ENCODE results near the gene BCL7B.
"Not testable (repeated sequence)": the region's sequence is repeated elsewhere in the genome, so short reads cannot be mapped to it uniquely, and the experiment has no call there.

The BCL7B gene

DNA sequence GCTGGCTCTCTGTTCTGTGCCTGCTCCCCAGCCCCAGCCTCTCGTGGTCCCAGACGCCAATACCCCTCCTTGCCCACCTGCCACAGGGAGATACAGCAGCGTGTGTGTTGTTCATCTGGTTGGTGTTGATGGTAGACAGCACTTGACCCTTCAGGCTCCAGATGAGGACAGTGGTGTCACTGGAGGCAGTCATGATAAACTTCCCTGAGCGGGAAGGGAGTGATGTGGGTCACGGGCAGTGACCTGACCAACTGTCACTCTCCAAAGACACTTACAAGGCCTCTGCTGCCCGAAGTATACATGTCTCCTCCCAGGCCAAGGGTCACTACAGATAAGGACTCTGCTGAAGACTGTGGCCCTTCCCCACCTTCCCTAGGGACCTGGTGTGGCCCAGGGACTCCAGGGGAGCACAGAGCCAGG, 15.3 kb upstream of the BCL7B start:
- DNase-seq (ENCODE audit: low read depth in 2 of 2), result no peak

DNA sequence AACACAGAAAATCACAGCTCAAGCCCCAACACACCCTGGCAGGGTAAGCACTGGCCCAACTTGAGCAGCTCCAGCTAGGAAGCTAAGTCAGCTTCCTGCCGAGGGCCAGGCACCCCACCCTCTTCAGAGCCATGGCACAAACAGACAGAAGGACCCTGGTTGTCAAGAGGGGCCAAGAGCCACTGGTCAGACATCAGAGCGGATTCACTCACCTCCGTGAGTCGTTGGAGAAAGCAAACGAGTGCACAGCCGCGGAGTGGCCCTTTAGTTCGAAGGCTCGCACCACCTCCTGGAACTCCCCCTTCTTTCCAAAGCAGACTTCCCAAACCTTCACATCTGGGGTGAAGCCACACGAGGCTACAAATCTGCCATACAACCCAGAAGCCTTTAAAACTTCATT, 13.5 kb upstream of the BCL7B start:
- DNase-seq (ENCODE audit: low read depth in 2 of 2), result no peak

DNA sequence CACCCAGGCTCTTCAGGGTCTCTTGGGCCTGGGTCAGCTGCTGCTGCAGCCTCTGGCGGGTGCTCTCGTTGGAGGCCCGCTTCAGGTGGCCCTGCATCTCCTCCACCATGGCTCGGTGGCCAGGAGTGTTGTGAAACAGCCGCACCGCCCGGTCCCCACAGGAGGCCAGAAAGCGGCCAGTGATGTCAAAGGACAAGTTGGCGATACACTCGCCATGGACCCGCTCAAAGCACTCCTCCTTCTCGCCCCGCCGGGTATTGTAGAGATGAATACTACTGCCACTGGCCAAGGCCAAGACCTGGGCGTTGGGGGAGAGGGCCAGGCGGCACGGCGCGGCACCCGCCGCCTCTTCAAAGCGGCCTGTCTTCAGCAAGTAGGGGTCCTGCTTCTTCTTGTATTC, 13.0 kb upstream of the BCL7B start:
- DNase-seq (ENCODE audit: low read depth in 2 of 2), result no peak

DNA sequence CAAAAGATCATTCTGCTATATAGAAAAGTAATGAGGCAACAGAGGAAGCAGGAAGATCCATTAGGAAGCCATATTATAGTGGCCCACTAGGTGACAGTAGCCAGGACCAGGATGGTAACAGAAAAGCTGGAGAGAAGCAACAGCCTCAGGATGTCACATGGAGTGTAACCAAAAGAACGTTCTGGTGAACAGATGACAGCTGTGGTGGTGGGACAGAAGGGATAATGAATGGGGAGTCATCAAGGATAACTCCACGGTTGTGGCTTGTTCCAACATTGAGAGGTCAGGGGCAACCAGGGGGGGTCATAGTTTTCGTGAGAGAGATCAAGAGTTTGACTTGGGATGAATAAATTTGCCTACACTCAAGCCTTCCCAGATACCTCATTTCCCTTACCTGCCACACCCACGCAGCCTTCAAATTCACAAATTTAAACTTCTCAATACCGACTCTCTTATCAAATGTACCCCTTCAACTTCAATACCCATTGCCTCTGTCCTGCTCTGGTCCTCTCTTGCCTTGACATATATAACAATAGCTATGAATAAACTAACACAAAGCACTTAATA, 11.6 kb upstream of the BCL7B start:
- DNase-seq (ENCODE audit: low read depth in 2 of 2), result no peak

DNA sequence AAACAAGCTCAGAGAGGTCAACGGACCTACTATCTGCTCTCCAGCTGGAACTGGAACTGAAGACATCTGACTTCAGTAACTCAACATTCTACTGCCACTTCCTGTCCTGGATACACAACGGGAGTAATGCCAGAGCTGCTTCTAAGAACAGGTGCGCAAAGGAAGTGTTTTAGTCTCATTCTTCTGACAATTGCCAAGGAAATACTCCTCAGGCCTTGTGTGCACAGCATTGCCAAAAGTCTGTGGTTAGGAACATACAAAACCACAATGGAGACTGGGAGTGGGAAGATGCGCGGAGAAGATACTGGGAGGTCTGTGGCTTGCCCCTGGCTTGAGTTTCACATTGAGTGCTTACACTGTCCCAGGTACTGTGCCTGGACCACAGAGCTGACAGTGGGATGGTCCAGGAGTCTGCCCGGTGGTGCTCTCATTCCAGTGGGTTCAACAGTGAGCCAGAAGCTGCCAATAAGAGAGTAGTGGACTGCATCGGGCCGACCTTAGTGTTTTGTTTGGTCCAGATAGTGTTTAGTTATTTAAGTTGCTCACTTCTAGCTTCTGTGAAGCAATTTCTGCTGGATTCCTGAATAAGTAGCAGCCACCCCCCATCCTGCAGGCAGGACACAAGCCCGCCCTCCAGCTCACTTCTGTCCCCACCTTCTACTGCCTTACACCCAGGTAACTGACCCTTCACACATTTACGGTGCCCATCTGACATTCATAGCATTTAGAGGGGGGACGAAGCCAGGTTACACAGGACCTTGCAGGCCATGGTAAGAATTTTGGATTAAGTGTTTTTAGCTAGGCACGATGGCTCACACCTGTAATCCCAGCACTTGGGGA, 10.6 kb upstream of the BCL7B start:
- no peak for DNase-seq (ENCODE audit: low read depth in 2 of 2)

DNA sequence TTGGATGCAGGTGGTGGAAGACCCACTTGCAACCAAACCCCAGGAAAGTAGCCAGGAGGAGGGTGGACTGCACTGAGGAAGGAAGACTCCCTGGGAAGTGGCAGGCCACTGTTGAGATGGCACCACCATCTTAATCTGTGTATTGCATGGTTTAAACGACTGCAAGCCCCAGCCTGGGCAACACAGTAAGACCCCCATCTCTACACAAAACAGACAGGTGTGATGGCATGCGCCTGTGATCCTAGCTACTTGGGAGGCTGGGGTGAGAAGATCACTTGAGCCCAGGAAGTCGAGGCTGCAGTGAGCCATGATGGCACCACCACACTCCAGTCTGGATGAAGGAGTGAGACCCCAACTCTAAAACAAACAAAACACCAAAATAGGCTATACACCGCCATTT, 9.7 kb upstream of the BCL7B start:
- no peak for DNase-seq (ENCODE audit: low read depth in 2 of 2)

DNA sequence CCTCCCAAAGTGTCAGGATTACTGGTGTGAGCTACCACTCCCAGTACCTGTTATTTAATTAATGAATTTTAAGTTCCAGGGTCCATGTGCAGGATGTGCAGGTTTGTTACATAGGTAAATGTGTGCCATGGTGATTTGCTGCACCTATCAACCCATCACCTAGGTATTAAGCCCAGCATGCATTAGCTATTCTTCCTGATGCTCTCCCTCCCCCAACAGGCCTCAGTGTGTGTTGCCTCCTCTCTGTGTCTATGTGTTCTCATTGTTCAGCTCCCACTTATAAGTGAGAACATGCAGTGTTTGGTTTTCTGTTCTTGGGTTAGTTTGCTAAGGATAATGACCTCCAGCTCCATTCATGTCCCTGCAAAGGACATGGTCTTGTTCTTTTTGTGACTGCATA, 8.9 kb upstream of the BCL7B start:
- not testable (repeated sequence) for DNase-seq (ENCODE audit: low read depth in 2 of 2)

DNA sequence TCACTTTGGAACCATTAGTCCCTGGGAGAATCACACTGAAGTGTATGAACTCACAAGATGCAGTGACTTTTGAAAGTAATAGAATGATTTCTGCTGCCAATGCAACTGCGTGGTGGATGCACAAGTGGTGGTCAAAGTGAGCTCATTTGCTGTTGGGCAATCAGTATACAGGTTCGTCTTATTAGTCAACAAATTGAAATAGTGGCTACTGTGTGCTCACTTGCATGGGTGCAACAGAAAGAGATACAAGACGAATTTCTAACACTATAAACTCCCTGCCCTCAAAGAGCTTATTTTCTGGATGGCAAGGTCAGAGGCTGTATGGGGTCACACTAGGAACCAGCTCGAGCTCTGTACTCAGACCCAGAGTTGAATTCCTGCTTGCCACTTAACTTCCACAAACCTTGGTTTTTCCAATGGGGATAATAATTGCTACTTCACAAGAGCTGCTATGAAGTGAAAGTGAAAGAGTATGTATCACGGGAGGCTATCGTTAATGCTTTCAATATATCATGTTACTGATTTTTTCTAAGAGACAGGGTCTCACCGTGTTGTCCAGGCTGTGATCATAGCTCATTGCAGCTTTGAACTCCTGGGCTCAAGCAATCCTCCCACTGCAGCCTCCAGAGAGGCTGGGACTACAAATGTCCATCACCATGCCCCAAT, 8.3 kb upstream of the BCL7B start:
- DNase-seq (ENCODE audit: low read depth in 2 of 2), result no peak

DNA sequence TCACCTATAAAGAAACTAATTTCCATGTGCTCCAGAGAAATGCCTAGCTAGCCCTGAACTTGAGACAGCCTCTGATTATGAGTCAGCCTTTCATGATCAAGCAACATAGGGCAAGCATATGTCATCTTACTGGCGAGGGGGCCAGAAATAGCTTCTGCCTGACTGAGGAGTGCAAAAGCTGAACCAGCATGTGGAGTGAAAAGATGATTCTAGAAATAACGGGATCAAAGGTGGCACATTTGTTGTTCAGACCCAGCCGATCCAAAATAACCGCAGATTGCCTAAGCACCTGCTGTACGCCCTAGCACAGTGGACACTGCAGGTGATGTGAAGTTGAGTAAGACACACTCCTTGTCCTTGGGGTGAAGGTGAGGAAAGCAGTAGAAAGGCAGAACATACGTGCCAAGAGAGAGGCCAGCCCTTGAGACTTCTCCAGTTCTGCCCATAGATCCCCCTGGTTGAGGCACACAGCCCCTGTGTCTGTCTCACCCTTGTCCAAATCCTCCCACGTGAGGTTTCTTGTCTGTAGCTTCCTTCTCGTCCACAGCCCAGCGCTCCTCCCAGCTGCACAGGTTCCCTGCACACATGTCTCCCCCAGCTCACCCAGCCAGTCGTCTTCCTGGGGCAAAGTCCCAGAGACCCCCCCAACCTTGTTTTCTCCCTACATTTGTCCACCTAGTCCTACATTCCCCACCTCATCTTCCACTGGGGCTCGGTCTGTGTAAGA, 2.8 kb upstream of the BCL7B start:
- no peak for DNase-seq (ENCODE audit: low read depth in 2 of 2)

DNA sequence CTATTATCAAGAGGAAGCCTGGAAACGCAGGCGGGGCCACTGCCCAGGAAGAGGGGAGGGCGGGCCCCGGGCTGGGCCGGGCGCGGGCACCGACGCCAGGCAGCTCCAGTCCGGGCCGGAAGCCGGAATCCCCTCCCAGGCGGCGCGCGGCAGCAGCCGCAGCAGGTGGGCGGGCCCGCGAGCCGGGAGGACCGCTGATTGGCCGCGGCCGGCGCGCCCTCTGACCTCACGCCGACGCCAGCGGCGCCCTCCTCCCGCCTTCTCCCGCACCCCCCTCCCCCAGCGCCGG, 438 bp downstream of the BCL7B start:
- peak; percentile 74 to 78 for DNase-seq (ENCODE audit: low read depth in 2 of 2)

DNA sequence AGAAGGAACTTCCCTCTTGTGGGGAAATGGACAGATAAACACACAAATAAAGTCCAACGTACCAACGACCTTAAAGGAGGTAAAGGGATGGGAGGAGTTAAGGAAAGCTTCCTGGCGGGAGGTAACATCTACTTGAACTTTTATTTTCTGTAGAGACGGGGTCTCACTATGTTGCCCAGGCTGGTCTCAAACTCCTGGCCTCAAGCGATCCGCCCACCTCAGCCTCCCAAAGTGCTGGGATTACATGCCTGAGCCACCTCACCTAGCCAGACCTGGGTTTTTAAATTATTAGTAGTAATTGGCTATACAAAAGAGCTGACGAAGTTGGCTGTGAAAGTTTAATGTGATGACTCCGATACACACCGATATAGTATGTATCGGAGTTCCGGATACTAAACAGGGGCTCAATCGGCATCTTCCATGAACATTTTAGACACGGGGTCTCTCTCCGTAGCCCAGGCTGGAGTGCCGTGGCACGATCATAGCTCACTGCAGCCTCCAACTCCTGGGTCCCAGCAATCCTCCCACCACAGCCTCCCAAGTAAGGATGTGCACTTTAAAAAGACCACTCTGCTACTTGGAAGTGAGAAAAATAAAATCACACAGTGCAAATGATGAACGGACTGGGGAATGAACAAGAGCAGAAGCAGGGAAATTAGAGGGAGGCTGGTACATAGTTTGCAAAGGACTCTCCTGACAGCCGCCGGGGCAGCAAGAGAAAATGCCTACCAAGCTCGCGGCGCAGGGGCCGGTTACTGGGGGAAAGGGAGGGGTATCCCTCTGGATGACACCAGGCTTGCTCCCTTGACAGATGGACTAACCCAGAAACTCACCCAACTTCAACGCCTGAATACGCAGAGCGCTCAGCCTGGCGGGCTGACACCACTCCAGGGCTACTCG, 1.0 kb downstream of the BCL7B start:
- DNase-seq (ENCODE audit: low read depth in 2 of 2), result no peak

DNA sequence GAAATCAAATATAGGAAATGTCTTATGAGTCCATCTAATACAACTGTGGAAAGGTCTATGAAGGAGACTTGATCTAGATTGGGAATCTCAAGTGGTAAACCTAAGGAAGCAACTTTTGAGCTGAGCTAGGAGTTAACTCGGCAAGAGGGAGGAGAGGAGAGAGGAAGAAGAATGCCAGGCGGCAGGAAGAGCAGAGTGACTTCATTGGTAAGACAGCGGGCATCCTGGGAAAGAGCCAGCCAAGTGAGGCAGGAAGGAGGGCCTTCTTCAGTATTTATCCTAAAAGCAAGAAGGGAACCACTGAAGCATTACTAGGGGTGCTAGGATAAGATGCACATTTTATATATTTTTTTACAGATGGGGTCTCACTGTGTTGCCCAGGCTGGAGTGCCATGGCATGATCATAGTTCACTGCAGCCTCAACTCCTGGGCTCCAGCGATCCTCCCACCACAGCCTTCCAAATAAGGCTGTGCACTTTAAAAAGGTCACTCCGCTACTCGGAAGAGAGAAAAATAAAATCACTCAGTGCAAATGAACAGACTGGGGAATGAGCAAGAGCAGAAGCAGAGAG, 2.0 kb downstream of the BCL7B start:
- no peak for DNase-seq (ENCODE audit: low read depth in 2 of 2)

DNA sequence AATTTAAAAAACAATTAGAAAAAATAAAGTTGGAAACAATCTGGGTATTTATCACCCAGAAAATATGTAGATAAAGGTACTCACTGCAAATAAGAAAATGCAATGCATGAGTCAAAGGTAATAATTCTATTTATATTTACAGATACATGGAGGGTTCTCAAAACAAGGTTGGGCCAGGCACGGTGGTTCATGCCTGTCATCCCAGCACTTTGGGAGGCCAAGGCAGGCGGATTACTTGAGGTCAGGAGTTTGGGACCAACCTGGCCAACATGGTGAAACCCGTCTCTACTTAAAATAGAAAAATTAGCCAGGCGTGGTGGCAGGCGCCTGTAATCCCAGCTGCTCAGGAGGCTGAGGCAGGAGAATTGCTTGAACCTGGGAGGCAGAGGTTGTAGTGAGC, 7.4 kb downstream of the BCL7B start:
- not testable (repeated sequence) for DNase-seq (ENCODE audit: low read depth in 2 of 2)

DNA sequence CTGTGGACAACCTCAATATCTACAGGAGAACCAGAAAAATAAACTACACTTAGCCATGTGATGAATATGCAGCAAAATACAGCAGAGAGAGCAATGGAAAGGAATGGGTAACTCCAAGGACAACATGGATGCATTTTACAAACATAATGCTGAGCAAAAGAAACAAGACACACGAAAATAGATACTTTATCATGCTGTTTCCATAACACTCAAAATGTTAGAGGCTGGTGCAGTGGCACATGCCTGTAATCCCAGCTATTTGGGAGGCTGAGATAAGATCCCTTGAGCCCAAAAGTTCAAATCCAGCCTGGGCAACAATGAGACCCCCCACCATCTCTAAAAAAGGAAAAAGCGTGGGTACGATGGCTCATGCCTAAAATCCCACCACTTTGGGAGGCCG, 8.3 kb downstream of the BCL7B start:
- no peak for DNase-seq (ENCODE audit: low read depth in 2 of 2)

DNA sequence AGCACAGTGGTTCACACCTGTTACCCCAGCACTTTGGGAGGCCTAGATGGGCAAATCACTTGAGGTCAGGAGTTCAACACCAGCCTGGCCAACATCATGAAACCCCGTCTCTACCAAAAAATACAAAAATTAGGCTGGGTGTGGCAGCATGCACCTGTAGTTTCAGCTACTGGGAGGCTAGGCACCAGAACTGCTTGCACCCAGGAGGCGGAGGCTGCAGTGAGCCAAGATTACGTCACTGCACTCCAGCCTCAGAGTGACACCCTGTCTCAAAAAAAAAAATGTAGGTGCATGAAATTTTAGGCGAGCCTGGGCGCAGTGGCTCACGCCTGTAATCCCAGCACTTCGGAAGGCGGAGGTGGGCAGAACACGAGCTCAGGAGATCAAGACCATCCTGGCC, 9.6 kb downstream of the BCL7B start:
- DNase-seq (ENCODE audit: low read depth in 2 of 2), result no peak

DNA sequence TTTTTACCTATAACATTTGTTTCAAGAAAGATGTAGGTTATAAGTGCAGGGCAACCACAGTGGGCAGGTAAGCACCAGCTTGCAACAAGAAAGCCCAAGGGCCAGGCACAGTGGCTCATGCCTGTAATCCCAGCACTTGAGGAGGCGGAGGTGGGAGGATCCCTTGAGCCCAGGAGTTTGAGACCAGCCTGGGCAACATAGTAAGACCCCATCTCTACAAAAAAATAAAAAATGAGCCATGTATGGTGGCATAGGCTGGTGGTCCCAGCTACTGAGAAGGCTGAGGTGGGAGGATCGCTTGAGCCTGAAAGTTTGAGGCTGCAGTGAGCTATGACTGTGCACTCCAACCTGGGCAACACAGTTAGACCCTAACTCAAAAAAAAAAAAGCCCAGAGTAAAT, 12.8 kb downstream of the BCL7B start:
- DNase-seq (ENCODE audit: low read depth in 2 of 2), result no peak

DNA sequence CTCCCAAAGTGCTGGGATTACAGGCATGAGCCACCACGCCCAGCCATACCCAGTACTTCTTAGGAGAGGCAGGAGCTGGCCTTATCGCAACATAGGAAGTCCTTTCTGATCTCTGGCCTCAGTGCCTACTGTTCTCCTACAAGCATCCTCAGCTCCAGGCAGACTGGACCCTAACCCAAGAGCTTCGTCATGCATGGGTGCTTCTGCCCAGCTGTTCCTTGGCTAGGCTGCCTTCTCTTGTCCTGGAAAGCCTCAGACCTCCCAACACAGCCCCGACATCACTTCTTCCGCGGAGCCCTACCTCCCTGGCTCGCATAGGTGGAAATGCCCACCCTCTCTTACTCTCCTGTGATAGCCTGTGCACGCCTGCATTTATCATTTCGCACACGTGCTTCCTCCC, 15.8 kb downstream of the BCL7B start:
- no peak for DNase-seq (ENCODE audit: low read depth in 2 of 2)

DNA sequence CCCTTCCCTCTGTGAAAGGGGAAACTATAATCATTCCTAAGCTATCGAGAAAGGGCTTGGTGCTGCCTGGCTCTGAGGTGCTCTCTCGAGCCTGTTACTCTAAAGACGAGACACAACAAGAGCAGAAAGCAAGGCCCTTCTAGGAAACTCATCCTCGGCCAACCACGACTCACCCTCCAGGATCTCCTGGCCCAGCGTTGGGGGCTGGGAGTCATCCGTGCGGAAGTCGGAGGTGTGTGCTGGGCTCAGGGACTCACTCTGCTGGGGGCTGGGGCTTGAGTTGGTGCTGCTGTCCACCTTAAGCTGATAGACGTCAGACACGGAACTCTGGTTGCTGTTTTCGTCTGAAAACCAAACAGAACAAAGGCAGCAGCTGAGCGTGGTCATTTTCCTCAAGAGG, 17.8 kb downstream of the BCL7B start:
- no peak for DNase-seq (ENCODE audit: low read depth in 2 of 2)

DNA sequence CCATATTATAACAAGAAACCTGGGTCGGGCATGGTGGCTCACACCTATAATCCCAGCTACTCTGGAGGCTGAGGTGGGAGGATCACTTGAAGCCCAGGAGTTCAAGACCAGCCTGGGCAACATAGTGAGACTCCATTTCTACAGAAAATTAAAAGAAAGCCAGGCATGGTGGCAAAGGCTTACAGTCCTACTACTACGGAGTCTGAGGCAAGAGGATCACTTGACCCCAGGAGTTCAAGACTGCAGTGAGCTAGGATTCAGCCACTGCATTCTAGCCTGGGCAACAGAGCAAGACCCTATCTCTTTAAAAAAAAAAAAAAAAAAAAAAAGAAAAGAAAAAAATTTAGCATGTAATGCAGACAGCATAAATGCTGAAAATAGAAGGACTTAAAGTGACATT, 19.0 kb downstream of the BCL7B start:
- DNase-seq (ENCODE audit: low read depth in 2 of 2), result not testable (repeated sequence)

DNA sequence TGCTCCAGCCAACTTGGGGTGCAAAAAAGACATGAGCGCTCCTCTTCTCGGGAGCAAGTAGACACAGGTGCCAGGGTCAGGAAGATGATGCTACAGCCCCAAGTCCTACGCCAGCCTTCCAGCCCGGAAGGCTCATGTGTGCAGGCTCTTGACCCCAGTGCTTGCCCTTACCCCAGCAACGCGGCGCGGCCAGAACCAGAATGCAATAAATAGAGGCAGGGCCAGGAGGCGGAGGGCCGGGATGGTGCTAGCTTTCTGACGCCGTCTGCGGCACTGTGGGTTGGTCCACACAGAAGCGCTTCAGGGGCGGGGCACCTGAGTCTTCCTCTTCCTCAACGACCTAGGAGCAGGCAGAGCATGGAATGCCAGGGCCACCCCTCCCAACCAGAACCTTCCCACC, 20.4 kb downstream of the BCL7B start:
- DNase-seq (ENCODE audit: low read depth in 2 of 2), result no peak

DNA sequence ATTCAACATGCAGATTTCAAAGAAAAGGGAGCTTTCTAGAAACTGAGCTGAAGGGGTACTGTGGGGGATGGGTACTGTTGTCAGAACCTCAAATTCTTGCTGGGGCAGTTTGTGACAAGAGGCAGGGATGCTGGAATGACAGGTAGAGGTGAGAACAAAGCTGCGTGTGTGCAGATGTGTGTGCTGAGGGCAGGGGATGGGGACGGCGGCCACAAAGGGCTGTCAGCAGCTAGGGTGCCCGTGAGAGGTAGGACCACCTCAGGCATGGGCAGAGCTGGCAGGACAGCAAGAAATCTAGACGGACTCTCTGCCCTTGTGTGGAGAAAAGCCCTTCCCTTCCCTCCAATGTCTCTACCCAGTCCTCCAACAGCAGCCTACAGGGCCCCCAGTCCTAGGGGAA, 21.0 kb downstream of the BCL7B start:
- no peak for DNase-seq (ENCODE audit: low read depth in 2 of 2)
